ENCODE measurements around the gene SYT14.

SYT14 gene

GRCh38 chr1:210214573-210215409 lies 276.8 kb downstream of the SYT14 start:
- DNase-seq, result no peak

GRCh38 chr1:210217482-210217881 lies 279.5 kb downstream of the SYT14 start:
- DNase-seq, result no peak

GRCh38 chr1:210218047-210218446 lies 280.0 kb downstream of the SYT14 start:
- no peak for DNase-seq

Measured in hematopoietic multipotent progenitor cell treated with erythropoietin and hydrocortisone succinate and interleukin-3 and kit ligand, for 4 days (in vitro differentiated cells).